ENCODE data around the gene SLC5A10. TPM values are rescaled to one million over a fixed set of nuclear protein-coding genes. Genes with fewer than 3 reads are reported as not detected.

The SLC5A10 gene
- polyA plus RNA-seq, 4 donors: 0.28 to 0.59 (median 0.56) TPM

Other genes starting within 250 kb of the SLC5A10 start
- gene FBXW10, start 208.1 kb upstream of the SLC5A10 start, polyA plus RNA-seq (ENCODE audit: insufficient read length in 4 of 4): under 1 TPM; 0.32 to 0.73 (median 0.56) TPM
- 10 to 100 TPM; 38.2 to 54.5 (median 50.6) TPM for gene TVP23B, start 171.0 kb upstream of the SLC5A10 start, polyA plus RNA-seq (ENCODE audit: insufficient read length in 4 of 4)
- 10 to 100 TPM; 56.0 to 68.6 (median 62.8) TPM for gene PRPSAP2, start 94.0 kb upstream of the SLC5A10 start, polyA plus RNA-seq (ENCODE audit: insufficient read length in 4 of 4)
- 1 to 10 TPM; 6.9 to 8.5 (median 7.4) TPM for gene FAM83G, start 52.6 kb downstream of the SLC5A10 start, polyA plus RNA-seq (ENCODE audit: insufficient read length in 4 of 4)
- 1 to 10 TPM; 6.0 to 7.4 (median 6.1) TPM for gene GRAP, start 94.8 kb downstream of the SLC5A10 start, polyA plus RNA-seq (ENCODE audit: insufficient read length in 4 of 4)
- gene GRAPL, start 175.4 kb downstream of the SLC5A10 start, polyA plus RNA-seq (ENCODE audit: insufficient read length in 4 of 4): 1 to 10 TPM; 1.1 to 4.4 (median 3.0) TPM

All from right renal pelvis (tissue), 4 donors.